IMR-90 (cell line): ENCODE measurements around the gene LRRC15.

Source experiments
- RAD21 ChIP-seq: IDR thresholded peaks from 2 replicates; pipeline ENCODE4 v1.6.1; 2012; ENCODE audit warnings: low read length, improper control_type of control experiment
- RCOR1 ChIP-seq: IDR thresholded peaks from 2 replicates; pipeline ENCODE4 v1.6.1; 2012; ENCODE audit warnings: mild to moderate bottlenecking, low read length, improper control_type of control experiment; ENCODE audit not compliant: insufficient replicate concordance

DNA sequence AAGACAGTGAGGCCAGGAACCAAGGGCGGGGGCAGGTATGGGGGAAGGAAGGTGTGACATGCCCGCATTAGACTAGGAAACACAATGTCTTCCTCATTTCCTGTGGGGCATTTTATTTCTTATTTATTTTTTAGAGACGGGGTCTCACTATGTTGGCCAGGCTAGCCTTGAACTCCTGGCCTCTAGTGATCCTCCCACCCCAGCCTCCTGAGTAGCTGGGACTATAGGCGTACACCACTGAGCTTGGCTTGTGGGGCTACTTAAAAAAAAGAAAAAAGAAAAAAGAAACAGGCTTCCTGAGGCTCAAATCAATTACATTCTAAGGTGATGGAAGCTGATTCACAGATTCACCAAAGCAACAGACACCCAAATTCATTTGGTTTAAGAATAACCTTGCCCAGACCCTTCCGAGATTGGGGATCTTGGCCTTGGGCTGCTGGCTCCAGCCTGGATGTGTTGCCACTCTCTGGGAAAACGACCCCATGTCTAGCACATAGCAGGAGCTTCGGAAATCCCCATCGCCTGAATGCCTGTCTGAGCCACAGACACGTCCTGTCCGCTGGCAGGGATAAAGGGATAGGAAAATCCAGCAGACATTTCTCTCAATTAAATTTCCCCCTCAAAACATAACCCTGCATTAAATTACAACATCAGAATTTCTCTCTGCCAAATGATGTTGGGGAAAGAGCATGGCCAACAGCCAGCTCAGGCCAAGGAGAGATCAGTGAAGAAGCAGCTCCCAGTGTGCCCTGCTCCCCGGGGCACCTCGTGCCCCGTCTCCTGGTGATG is 31.4 kb downstream of the LRRC15 start:
- TF ChIP-seq RAD21 (no peak), RCOR1 (no peak)
